ENCODE measurements around the gene STXBP6. TPM values are rescaled to one million over a fixed set of nuclear protein-coding genes. Genes with fewer than 3 reads are reported as not detected.
A peak's percentile ranks its signal among the peaks of the same experiment; 100 is the strongest.

STXBP6 gene
- total and polyA plus RNA-seq, 2 of the 13 experiments (the other 11 are each of a cell fraction or from before 2014, with no cell fraction given) = 35.3 to 42.8 TPM

- TF ChIP-seq NR1H2 (CRISPR knock-in tag; IDR thresholded peaks at IDR 0.05; ENCODE audit: borderline replicate concordance, low read depth) (no peak), SRSF4 (IDR thresholded peaks at IDR 0.05; ENCODE audit: low read depth, low read length, poor library complexity, severe bottlenecking) (peak; percentile 70), FOXO1 (CRISPR knock-in tag; IDR thresholded peaks at IDR 0.05) (no peak; the same call in 1 of the 2 replicates), EZH2 (conservative IDR thresholded peaks at IDR 0.05; ENCODE audit: low read depth, low read length) (no peak), NFE2L2 (IDR thresholded peaks at IDR 0.05; ENCODE audit: low read length) (no peak), NFE2 (CRISPR knock-in tag; IDR thresholded peaks at IDR 0.05) (no peak), HMGA1 (CRISPR knock-in tag; conservative IDR thresholded peaks at IDR 0.05) (no peak), ZFAT (CRISPR knock-in tag; conservative IDR thresholded peaks at IDR 0.05) (peak; percentile 39; the same call in 1 of the 2 replicates), RAD21 (CRISPR knock-in tag; IDR thresholded peaks at IDR 0.05) (0 out of 2 replicates have a peak, but pooled peaks have one; percentile 68), ZNF362 (CRISPR knock-in tag; IDR thresholded peaks at IDR 0.05; ENCODE audit: borderline replicate concordance) (0 out of 2 replicates have a peak, but pooled peaks have one; percentile 25), ZNF646 (CRISPR knock-in tag; IDR thresholded peaks at IDR 0.05) (no peak), ZNF709 (CRISPR knock-in tag; IDR thresholded peaks at IDR 0.05) (peak; percentile 90; the same call in 1 of the 2 replicates), TBX3 (IDR thresholded peaks at IDR 0.05; ENCODE audit: borderline replicate concordance) (no peak), ZNF800 (CRISPR knock-in tag; IDR thresholded peaks at IDR 0.05) (peak; percentile 99), NR0B2 (CRISPR knock-in tag; IDR thresholded peaks at IDR 0.05) (peak; percentile 91), ZBTB8A (CRISPR knock-in tag; IDR thresholded peaks at IDR 0.05; ENCODE audit: borderline replicate concordance, low read depth) (no peak), ZNF232 (CRISPR knock-in tag; IDR thresholded peaks at IDR 0.05; ENCODE audit: borderline replicate concordance) (no peak; the same call in 1 of the 2 replicates), ZNF597 (CRISPR knock-in tag; IDR thresholded peaks at IDR 0.05) (no peak)
These were observed at the start of gene STXBP6 (continued) for GRCh38 chr14:25049568-25050268.

Data from HepG2 (cell line).